ENCODE measurements around the gene SPEM2.

The SPEM2 gene

GRCh38 chr17:7414837-7415236 is 10.6 kb upstream of the SPEM2 start:
- no peak overlapping the region for H3K9ac ChIP-seq (ENCODE audit: insufficient read length)
- no peak overlapping the region for H3K27ac ChIP-seq
- H3K4me3 ChIP-seq: no peak overlapping the region
- DNase-seq (ENCODE audit: low read depth, low spot score): no peak
- no peaks in the 10 kb centered on the region for H3K9me3 ChIP-seq (ENCODE audit: low read depth, low read length)
- TF ChIP-seq EZH2 (IDR thresholded peaks at IDR 0.05) (no peak), POLR2AphosphoS5 (IDR thresholded peaks at IDR 0.05; ENCODE audit: borderline replicate concordance, low read depth, low read length) (no peak), FOXP2 (optimal IDR thresholded peaks at IDR 0.05; ENCODE audit: control extremely low read depth, extremely low read length, insufficient read depth) (no peak)
- H3K36me3 ChIP-seq (ENCODE audit: insufficient read depth, low read length): no peaks in the 10 kb centered on the region; the same call in 1 of the 2 replicates

- H3K9ac ChIP-seq (ENCODE audit: insufficient read length): no peak overlapping the region
- no peaks in the 10 kb centered on the region for H3K9me3 ChIP-seq (ENCODE audit: low read depth, low read length)
- no peak overlapping the region for H3K27ac ChIP-seq
- no peak for TF ChIP-seq EZH2 (IDR thresholded peaks at IDR 0.05)
- TF ChIP-seq FOXP2 (optimal IDR thresholded peaks at IDR 0.05; ENCODE audit: control extremely low read depth, extremely low read length, insufficient read depth): no peak
- no peak for TF ChIP-seq POLR2AphosphoS5 (IDR thresholded peaks at IDR 0.05; ENCODE audit: borderline replicate concordance, low read depth, low read length)
- no peak overlapping the region for H3K4me3 ChIP-seq
- no peak for DNase-seq (ENCODE audit: low read depth, low spot score)
- H3K36me3 ChIP-seq (ENCODE audit: insufficient read depth, low read length): no peaks in the 10 kb centered on the region; the same call in 1 of the 2 replicates
These were observed 9.6 kb upstream of the SPEM2 start for GRCh38 chr17:7415784-7416183.

DNA sequence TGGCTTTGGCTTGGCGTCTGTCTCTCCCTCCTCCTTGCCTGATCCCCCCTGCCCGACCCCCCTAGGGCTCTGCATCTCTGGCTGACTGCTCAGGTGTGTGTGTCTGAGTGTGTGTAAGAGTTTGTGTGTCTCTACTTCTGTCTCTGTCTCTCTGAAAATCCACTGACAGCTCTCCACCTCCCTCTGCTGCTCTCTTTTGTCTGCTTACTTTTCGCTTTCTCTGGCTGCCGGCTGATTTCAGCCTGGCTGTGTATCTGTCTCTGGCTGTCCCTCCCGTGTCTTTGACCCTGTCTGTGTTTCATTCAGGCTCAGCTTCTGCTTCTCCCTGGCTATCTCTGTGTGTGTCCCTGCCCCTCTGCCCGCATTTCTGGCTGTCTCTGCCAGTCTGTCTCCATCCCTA is 9.1 kb upstream of the SPEM2 start:
- Histone ChIP-seq H3K4me3 (no peak overlapping the region), H3K36me3 (ENCODE audit: insufficient read depth, low read length) (no peaks in the 10 kb centered on the region; the same call in 1 of the 2 replicates), H3K27ac (peak overlapping the region; percentile 42; the same call in 1 of the 2 replicates), H3K9me3 (ENCODE audit: low read depth, low read length) (no peaks in the 10 kb centered on the region), H3K9ac (ENCODE audit: insufficient read length) (no peak overlapping the region)
- TF ChIP-seq EZH2 (IDR thresholded peaks at IDR 0.05): no peak
- TF ChIP-seq FOXP2 (optimal IDR thresholded peaks at IDR 0.05; ENCODE audit: control extremely low read depth, extremely low read length, insufficient read depth): no peak
- no peak for TF ChIP-seq POLR2AphosphoS5 (IDR thresholded peaks at IDR 0.05; ENCODE audit: borderline replicate concordance, low read depth, low read length)
- no peak for DNase-seq (ENCODE audit: low read depth, low spot score)

DNA sequence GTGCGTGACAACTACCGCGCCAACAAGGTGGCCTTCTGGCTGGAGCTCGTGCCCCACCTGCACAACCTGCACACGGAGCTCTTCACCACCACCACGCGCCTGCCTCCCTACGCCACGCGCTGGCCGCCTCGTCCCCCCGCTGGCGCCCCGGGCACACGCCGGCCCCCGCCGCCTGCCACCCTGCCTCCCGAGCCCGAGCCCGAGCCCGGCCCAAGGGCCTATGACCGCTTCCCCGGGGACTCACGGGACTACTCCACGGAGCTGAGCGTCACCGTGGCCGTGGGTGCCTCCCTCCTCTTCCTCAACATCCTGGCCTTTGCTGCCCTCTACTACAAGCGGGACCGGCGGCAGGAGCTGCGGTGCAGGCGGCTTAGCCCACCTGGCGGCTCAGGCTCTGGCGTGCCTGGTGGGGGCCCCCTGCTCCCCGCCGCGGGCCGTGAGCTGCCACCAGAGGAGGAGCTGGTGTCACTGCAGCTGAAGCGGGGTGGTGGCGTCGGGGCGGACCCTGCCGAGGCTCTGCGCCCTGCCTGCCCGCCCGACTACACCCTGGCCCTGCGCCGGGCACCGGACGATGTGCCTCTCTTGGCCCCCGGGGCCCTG is 8.3 kb upstream of the SPEM2 start:
- H3K36me3 ChIP-seq (ENCODE audit: insufficient read depth, low read length): no peaks in the 10 kb centered on the region; the same call in 1 of the 2 replicates

DNA sequence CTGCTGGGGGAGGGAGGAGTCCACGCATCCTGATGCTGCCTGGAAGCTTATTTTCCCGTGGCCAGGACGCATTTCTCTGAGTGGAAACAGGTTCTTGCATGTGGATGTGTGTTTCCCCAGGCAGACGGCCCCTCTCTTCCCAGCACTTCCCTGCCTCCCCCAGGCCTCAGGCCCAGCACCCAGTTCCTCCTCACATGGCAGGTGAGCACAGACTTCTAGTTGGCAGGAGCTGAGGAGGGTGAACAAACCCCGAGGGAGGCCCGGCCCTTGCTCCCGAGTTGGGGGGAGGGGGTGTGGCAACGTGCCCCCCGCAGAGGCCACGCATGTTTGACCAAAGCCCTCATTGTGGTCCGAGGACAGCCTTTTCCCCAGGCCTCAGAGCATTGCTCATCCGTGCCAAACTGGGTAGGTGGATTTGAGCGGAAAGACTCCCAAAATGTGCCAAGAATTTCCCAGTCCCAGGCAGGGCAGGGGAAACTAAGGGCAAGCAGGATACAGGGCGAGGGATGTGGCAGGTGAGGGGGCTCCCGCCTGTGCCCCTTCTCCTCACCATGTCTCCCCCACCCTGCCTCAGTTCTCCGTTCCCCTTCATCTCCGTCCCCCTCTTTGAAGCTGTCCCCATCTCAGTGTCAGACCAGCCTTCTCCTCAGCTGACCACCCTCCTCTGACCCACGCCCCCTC is 6.8 kb upstream of the SPEM2 start:
- Histone ChIP-seq H3K36me3 (ENCODE audit: insufficient read depth, low read length) (no peaks in the 10 kb centered on the region; the same call in 1 of the 2 replicates), H3K4me3 (no peak overlapping the region), H3K9ac (ENCODE audit: insufficient read length) (no peak overlapping the region), H3K27ac (no peak overlapping the region), H3K9me3 (ENCODE audit: low read depth, low read length) (no peaks in the 10 kb centered on the region)
- no peak for DNase-seq (ENCODE audit: low read depth, low spot score)
- TF ChIP-seq FOXP2 (optimal IDR thresholded peaks at IDR 0.05; ENCODE audit: control extremely low read depth, extremely low read length, insufficient read depth): no peak
- TF ChIP-seq POLR2AphosphoS5 (IDR thresholded peaks at IDR 0.05; ENCODE audit: borderline replicate concordance, low read depth, low read length): no peak

More for the DNA sequence above, 8.3 kb upstream of the SPEM2 start:
- Histone ChIP-seq H3K9ac (ENCODE audit: insufficient read length) (no peak overlapping the region), H3K27ac (no peak overlapping the region), H3K9me3 (ENCODE audit: low read depth, low read length) (no peaks in the 10 kb centered on the region), H3K4me3 (no peak overlapping the region)
- no peak for TF ChIP-seq FOXP2 (optimal IDR thresholded peaks at IDR 0.05; ENCODE audit: control extremely low read depth, extremely low read length, insufficient read depth)
- TF ChIP-seq EZH2 (IDR thresholded peaks at IDR 0.05): no peak
- no peak for TF ChIP-seq POLR2AphosphoS5 (IDR thresholded peaks at IDR 0.05; ENCODE audit: borderline replicate concordance, low read depth, low read length)
- no peak for DNase-seq (ENCODE audit: low read depth, low spot score)

GRCh38 chr17:7419819-7420610 is 5.4 kb upstream of the SPEM2 start, which contains the start of gene SPEM1:
Gene SPEM1, plus strand, starts transcription at chr17:7420324. Its CDS starts 61 bp downstream, at chr17:7420385.
- Histone ChIP-seq H3K27ac (no peak within 1 kb of the TSS), H3K9ac (ENCODE audit: insufficient read length) (no peak within 1 kb of the TSS), H3K9me3 (ENCODE audit: low read depth, low read length) (no peaks in the 10 kb centered on the region), H3K4me3 (no peak within 1 kb of the TSS), H3K36me3 (ENCODE audit: insufficient read depth, low read length) (no peaks in the 10 kb centered on the region; the same call in 1 of the 2 replicates)
- no peak for DNase-seq (ENCODE audit: low read depth, low spot score)
- TF ChIP-seq POLR2AphosphoS5 (IDR thresholded peaks at IDR 0.05; ENCODE audit: borderline replicate concordance, low read depth, low read length): no peak
- TF ChIP-seq FOXP2 (optimal IDR thresholded peaks at IDR 0.05; ENCODE audit: control extremely low read depth, extremely low read length, insufficient read depth): no peak
- TF ChIP-seq EZH2 (IDR thresholded peaks at IDR 0.05): no peak

DNA sequence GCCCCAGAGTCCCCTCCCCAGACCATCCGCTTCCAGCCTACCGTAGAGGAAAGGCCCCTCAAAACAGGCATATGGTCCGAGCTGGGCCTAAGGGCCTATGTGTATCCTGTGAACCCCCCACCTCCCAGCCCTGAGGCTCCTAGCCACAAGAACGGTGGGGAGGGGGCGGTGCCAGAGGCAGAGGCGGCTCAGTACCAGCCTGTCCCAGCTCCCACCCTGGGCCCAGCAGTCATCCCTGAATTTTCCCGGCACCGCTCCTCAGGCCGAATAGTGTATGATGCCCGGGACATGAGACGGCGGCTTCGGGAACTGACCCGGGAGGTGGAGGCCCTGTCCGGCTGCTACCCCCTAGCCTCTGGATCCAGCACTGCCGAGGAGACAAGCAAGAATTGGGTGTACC is 4.2 kb upstream of the SPEM2 start:
- Histone ChIP-seq H3K27ac (no peak overlapping the region), H3K4me3 (no peak overlapping the region), H3K9ac (ENCODE audit: insufficient read length) (no peak overlapping the region), H3K36me3 (ENCODE audit: insufficient read depth, low read length) (no peaks in the 10 kb centered on the region), H3K9me3 (ENCODE audit: low read depth, low read length) (no peaks in the 10 kb centered on the region)
- no peak for DNase-seq (ENCODE audit: low read depth, low spot score)
- TF ChIP-seq FOXP2 (optimal IDR thresholded peaks at IDR 0.05; ENCODE audit: control extremely low read depth, extremely low read length, insufficient read depth): no peak
- TF ChIP-seq EZH2 (IDR thresholded peaks at IDR 0.05): no peak
- TF ChIP-seq POLR2AphosphoS5 (IDR thresholded peaks at IDR 0.05; ENCODE audit: borderline replicate concordance, low read depth, low read length): no peak

GRCh38 chr17:7423679-7424078 is 1.7 kb upstream of the SPEM2 start:
- DNase-seq (ENCODE audit: low read depth, low spot score): no peak
- Histone ChIP-seq H3K9me3 (ENCODE audit: low read depth, low read length) (no peaks in the 10 kb centered on the region), H3K27ac (no peak overlapping the region), H3K36me3 (ENCODE audit: insufficient read depth, low read length) (no peaks in the 10 kb centered on the region), H3K4me3 (no peak overlapping the region), H3K9ac (ENCODE audit: insufficient read length) (no peak overlapping the region)
- TF ChIP-seq EZH2 (IDR thresholded peaks at IDR 0.05) (no peak), FOXP2 (optimal IDR thresholded peaks at IDR 0.05; ENCODE audit: control extremely low read depth, extremely low read length, insufficient read depth) (no peak), POLR2AphosphoS5 (IDR thresholded peaks at IDR 0.05; ENCODE audit: borderline replicate concordance, low read depth, low read length) (no peak)

Measured in SK-N-MC (cell line).